Measurements from ENCODE around the gene CRACDL.

The CRACDL gene

GRCh38 chr2:98828793-98829371, 107.1 kb downstream of the CRACDL start:
- peak overlapping the region; percentile 50 for H3K27ac Mint-ChIP-seq
- DNase-seq (ENCODE audit: low spot score), result no peak
- peak overlapping the region; percentile 72 for H3K4me3 Mint-ChIP-seq
- H3K9me3 Mint-ChIP-seq, result no peaks in the 10 kb centered on the region
- peaks cover 4% of the 10 kb centered on the region for H3K27me3 Mint-ChIP-seq (ENCODE audit: low read depth)
- no peaks in the 10 kb centered on the region for H3K36me3 Mint-ChIP-seq (ENCODE audit: low read depth)
- H3K4me1 Mint-ChIP-seq (ENCODE audit: low read depth), result peaks cover 69% of the 10 kb centered on the region

- peaks cover 1% of the 10 kb centered on the region for H3K36me3 Mint-ChIP-seq (ENCODE audit: low read depth)
- H3K27ac Mint-ChIP-seq, result peak overlapping the region; percentile 60
- H3K27me3 Mint-ChIP-seq (ENCODE audit: low read depth), result peaks cover 10% of the 10 kb centered on the region
- H3K9me3 Mint-ChIP-seq, result no peaks in the 10 kb centered on the region
- H3K4me3 Mint-ChIP-seq, result peak overlapping the region; percentile 72
- H3K4me1 Mint-ChIP-seq (ENCODE audit: low read depth), result peaks cover 69% of the 10 kb centered on the region
- DNase-seq (ENCODE audit: low spot score), result no peak
Observed at GRCh38 chr2:98828369-98828744, 107.7 kb downstream of the CRACDL start.

GRCh38 chr2:98827625-98828368, 108.2 kb downstream of the CRACDL start:
- Mint-ChIP-seq H3K36me3 (ENCODE audit: low read depth) (peaks cover 2% of the 10 kb centered on the region), H3K4me3 (peak overlapping the region; percentile 72), H3K9me3 (no peaks in the 10 kb centered on the region), H3K4me1 (ENCODE audit: low read depth) (peaks cover 68% of the 10 kb centered on the region), H3K27ac (peak overlapping the region; percentile 60), H3K27me3 (ENCODE audit: low read depth) (peaks cover 10% of the 10 kb centered on the region)
- DNase-seq (ENCODE audit: low spot score), result no peak

- H3K27ac Mint-ChIP-seq, result no peak overlapping the region
- no peak for DNase-seq (ENCODE audit: low spot score)
- peaks cover 2% of the 10 kb centered on the region for H3K36me3 Mint-ChIP-seq (ENCODE audit: low read depth)
- H3K4me3 Mint-ChIP-seq, result no peak overlapping the region
- peaks cover 62% of the 10 kb centered on the region for H3K4me1 Mint-ChIP-seq (ENCODE audit: low read depth)
- H3K27me3 Mint-ChIP-seq (ENCODE audit: low read depth), result peaks cover 10% of the 10 kb centered on the region
- no peaks in the 10 kb centered on the region for H3K9me3 Mint-ChIP-seq
Observed at GRCh38 chr2:98826856-98827255, 109.2 kb downstream of the CRACDL start.

GRCh38 chr2:98825858-98826257, 110.2 kb downstream of the CRACDL start:
- peaks cover 2% of the 10 kb centered on the region for H3K36me3 Mint-ChIP-seq (ENCODE audit: low read depth)
- no peak overlapping the region for H3K4me3 Mint-ChIP-seq
- H3K27me3 Mint-ChIP-seq (ENCODE audit: low read depth), result peaks cover 12% of the 10 kb centered on the region
- DNase-seq (ENCODE audit: low spot score), result no peak
- peaks cover 58% of the 10 kb centered on the region for H3K4me1 Mint-ChIP-seq (ENCODE audit: low read depth)
- no peaks in the 10 kb centered on the region for H3K9me3 Mint-ChIP-seq
- H3K27ac Mint-ChIP-seq, result no peak overlapping the region

GRCh38 chr2:98825404-98825803, 110.6 kb downstream of the CRACDL start:
- H3K4me1 Mint-ChIP-seq (ENCODE audit: low read depth), result peaks cover 54% of the 10 kb centered on the region
- peaks cover 2% of the 10 kb centered on the region for H3K36me3 Mint-ChIP-seq (ENCODE audit: low read depth)
- H3K4me3 Mint-ChIP-seq, result no peak overlapping the region
- no peaks in the 10 kb centered on the region for H3K9me3 Mint-ChIP-seq
- no peak for DNase-seq (ENCODE audit: low spot score)
- H3K27me3 Mint-ChIP-seq (ENCODE audit: low read depth), result peaks cover 14% of the 10 kb centered on the region
- H3K27ac Mint-ChIP-seq, result no peak overlapping the region

- H3K4me1 Mint-ChIP-seq (ENCODE audit: low read depth), result peaks cover 51% of the 10 kb centered on the region
- DNase-seq (ENCODE audit: low spot score), result no peak
- H3K36me3 Mint-ChIP-seq (ENCODE audit: low read depth), result peaks cover 2% of the 10 kb centered on the region
- H3K9me3 Mint-ChIP-seq, result no peaks in the 10 kb centered on the region
- no peak overlapping the region for H3K4me3 Mint-ChIP-seq
- peaks cover 14% of the 10 kb centered on the region for H3K27me3 Mint-ChIP-seq (ENCODE audit: low read depth)
- H3K27ac Mint-ChIP-seq, result no peak overlapping the region
Observed at GRCh38 chr2:98825020-98825350, 111.0 kb downstream of the CRACDL start.

- Mint-ChIP-seq H3K9me3 (no peaks in the 10 kb centered on the region), H3K27me3 (ENCODE audit: low read depth) (peaks cover 14% of the 10 kb centered on the region), H3K4me1 (ENCODE audit: low read depth) (peaks cover 45% of the 10 kb centered on the region), H3K27ac (peak overlapping the region; percentile 47), H3K4me3 (peak overlapping the region; percentile 51), H3K36me3 (ENCODE audit: low read depth) (peaks cover 2% of the 10 kb centered on the region)
- DNase-seq (ENCODE audit: low spot score), result no peak
Observed at GRCh38 chr2:98824256-98825019, 111.6 kb downstream of the CRACDL start.

- no peak for DNase-seq (ENCODE audit: low spot score)
- peaks cover 2% of the 10 kb centered on the region for H3K36me3 Mint-ChIP-seq (ENCODE audit: low read depth)
- peak overlapping the region; percentile 84 for H3K4me3 Mint-ChIP-seq
- H3K9me3 Mint-ChIP-seq, result no peaks in the 10 kb centered on the region
- H3K27ac Mint-ChIP-seq, result peak overlapping the region; percentile 82
- peaks cover 36% of the 10 kb centered on the region for H3K4me1 Mint-ChIP-seq (ENCODE audit: low read depth)
- peaks cover 14% of the 10 kb centered on the region for H3K27me3 Mint-ChIP-seq (ENCODE audit: low read depth)
Observed at GRCh38 chr2:98823196-98824170, 112.5 kb downstream of the CRACDL start.

GRCh38 chr2:98822301-98823164, 113.5 kb downstream of the CRACDL start:
- peak; percentile 58 for DNase-seq (ENCODE audit: low spot score)
- Mint-ChIP-seq H3K27ac (no peak overlapping the region), H3K4me1 (ENCODE audit: low read depth) (peaks cover 26% of the 10 kb centered on the region), H3K9me3 (no peaks in the 10 kb centered on the region), H3K27me3 (ENCODE audit: low read depth) (peaks cover 20% of the 10 kb centered on the region), H3K4me3 (no peak overlapping the region), H3K36me3 (ENCODE audit: low read depth) (peaks cover 2% of the 10 kb centered on the region)

GRCh38 chr2:98821629-98822135, 114.3 kb downstream of the CRACDL start:
- peaks cover 23% of the 10 kb centered on the region for H3K4me1 Mint-ChIP-seq (ENCODE audit: low read depth)
- peaks cover 2% of the 10 kb centered on the region for H3K36me3 Mint-ChIP-seq (ENCODE audit: low read depth)
- no peak overlapping the region for H3K27ac Mint-ChIP-seq
- DNase-seq (ENCODE audit: low spot score), result no peak
- H3K4me3 Mint-ChIP-seq, result no peak overlapping the region
- no peaks in the 10 kb centered on the region for H3K9me3 Mint-ChIP-seq
- H3K27me3 Mint-ChIP-seq (ENCODE audit: low read depth), result peaks cover 26% of the 10 kb centered on the region

- no peak overlapping the region for H3K4me3 Mint-ChIP-seq
- DNase-seq (ENCODE audit: low spot score), result no peak
- H3K27ac Mint-ChIP-seq, result no peak overlapping the region
- peaks cover 2% of the 10 kb centered on the region for H3K36me3 Mint-ChIP-seq (ENCODE audit: low read depth)
- peaks cover 9% of the 10 kb centered on the region for H3K4me1 Mint-ChIP-seq (ENCODE audit: low read depth)
- H3K9me3 Mint-ChIP-seq, result no peaks in the 10 kb centered on the region
- peaks cover 40% of the 10 kb centered on the region for H3K27me3 Mint-ChIP-seq (ENCODE audit: low read depth)
Observed at GRCh38 chr2:98819231-98819766, 116.7 kb downstream of the CRACDL start.
